Liver (tissue), 3 donors: Measurements from ENCODE around the gene DPF3.

Experiments
- EGR1 ChIP-seq, 2 donors: IDR thresholded peaks; 2 replicates each; pipeline ENCODE4 v1.6.1; 2016 to 2018; ENCODE audit warnings: antibody characterized with exemption in 2 of 2, low read depth in 2 of 2
- FOXA1 ChIP-seq: IDR thresholded peaks from 2 replicates; pipeline ENCODE4 v1.6.1; 2016; ENCODE audit warnings: antibody characterized with exemption
- GABPA ChIP-seq, 2 donors: IDR thresholded peaks in 1 of 2; conservative IDR thresholded peaks in 1 of 2; 2 replicates each; pipeline ENCODE4 v1.6.1; 2016; ENCODE audit warnings: antibody characterized with exemption in 2 of 2, mild to moderate bottlenecking in 1 of 2, moderate library complexity in 1 of 2
- HNF4A ChIP-seq, 2 donors: conservative IDR thresholded peaks; 2 replicates each; pipeline ENCODE4 v1.6.1; 2016; ENCODE audit warnings: antibody characterized with exemption in 2 of 2, mild to moderate bottlenecking in 2 of 2
- JUND ChIP-seq, 2 donors: IDR thresholded peaks; 2 replicates each; pipeline ENCODE4 v1.6.1; 2016; ENCODE audit warnings: antibody characterized with exemption in 2 of 2
- RAD21 ChIP-seq, 2 donors: IDR thresholded peaks; 2 replicates each; pipeline ENCODE4 v1.6.1; 2016; ENCODE audit warnings: antibody characterized with exemption in 2 of 2, mild to moderate bottlenecking in 2 of 2
- SP1 ChIP-seq: IDR thresholded peaks from 2 replicates; pipeline ENCODE4 v1.6.1; 2018; ENCODE audit warnings: antibody characterized with exemption, mild to moderate bottlenecking
- YY1 ChIP-seq: IDR thresholded peaks from 2 replicates; pipeline ENCODE4 v1.6.1; 2016; ENCODE audit warnings: antibody characterized with exemption, mild to moderate bottlenecking
- TF ChIP-seq, protein P1 (sequence below): fragments of 150-350 bp; IDR thresholded peaks from 2 replicates; pipeline ENCODE4 v1.5.1; 2017; ENCODE audit warnings: improper control_type of control experiment, low read depth, low read length; ENCODE audit not compliant: missing input control
- TF ChIP-seq, protein P2 (sequence below): IDR thresholded peaks from 2 replicates; pipeline ENCODE4 v1.6.1; 2016; ENCODE audit warnings: antibody characterized with exemption
- TF ChIP-seq, protein P3 (sequence below): IDR thresholded peaks from 2 replicates; pipeline ENCODE4 v1.6.1; 2016; ENCODE audit warnings: antibody characterized with exemption, mild to moderate bottlenecking
- TF ChIP-seq, protein P4 (sequence below): IDR thresholded peaks from 2 replicates; pipeline ENCODE4 v1.6.1; 2016; ENCODE audit warnings: antibody characterized with exemption
- TF ChIP-seq, protein P5 (sequence below): IDR thresholded peaks from 2 replicates; pipeline ENCODE4 v1.6.1; 2016; ENCODE audit warnings: antibody characterized with exemption
- donor health status: healthy.
- donor health status: healthy.

DNA sequence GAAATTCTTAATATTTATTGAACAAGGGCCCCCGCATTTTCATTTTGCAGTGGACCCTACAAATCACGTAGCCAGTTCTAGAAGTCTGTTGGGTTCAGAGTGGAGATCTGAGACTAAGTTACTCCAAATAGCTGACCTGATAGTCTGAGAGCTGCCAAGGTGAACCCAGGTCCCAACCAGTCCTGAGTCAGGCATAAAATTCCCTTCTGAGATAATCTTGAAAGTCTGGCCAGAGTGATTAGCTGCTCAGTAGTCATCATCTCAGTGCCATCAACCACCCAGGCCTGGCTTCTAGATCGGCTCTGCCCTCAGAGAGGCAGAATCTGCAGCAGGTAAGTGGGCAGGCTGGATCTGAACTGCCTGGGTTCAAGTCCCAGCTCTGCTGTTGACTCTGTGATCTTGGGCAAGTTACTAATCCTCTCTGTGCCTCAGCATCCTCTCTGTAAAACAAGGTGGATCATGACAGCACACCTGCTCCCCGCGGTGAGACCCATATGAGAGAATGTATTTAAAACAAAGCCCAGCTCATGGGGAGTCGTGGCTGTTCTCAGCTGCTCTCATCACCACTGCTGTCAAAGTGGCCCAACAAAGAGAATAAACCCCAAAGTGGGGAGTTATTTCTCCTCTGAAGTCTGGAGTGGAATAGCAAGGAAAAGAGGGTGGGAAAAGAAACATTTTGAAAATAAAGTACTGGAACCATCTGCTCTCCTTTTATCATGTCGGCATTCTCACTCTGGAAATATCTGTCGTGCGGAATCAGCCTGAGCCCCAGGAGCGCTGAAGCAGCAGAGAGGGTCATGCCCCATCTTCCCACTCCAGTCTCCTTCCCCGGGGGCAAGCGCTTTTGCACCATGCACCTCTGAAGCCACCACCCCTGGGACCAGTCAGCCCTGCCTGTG, 193.3 kb downstream of the DPF3 start:
- no peak for TF ChIP-seq YY1
- TF ChIP-seq, protein P1, sequence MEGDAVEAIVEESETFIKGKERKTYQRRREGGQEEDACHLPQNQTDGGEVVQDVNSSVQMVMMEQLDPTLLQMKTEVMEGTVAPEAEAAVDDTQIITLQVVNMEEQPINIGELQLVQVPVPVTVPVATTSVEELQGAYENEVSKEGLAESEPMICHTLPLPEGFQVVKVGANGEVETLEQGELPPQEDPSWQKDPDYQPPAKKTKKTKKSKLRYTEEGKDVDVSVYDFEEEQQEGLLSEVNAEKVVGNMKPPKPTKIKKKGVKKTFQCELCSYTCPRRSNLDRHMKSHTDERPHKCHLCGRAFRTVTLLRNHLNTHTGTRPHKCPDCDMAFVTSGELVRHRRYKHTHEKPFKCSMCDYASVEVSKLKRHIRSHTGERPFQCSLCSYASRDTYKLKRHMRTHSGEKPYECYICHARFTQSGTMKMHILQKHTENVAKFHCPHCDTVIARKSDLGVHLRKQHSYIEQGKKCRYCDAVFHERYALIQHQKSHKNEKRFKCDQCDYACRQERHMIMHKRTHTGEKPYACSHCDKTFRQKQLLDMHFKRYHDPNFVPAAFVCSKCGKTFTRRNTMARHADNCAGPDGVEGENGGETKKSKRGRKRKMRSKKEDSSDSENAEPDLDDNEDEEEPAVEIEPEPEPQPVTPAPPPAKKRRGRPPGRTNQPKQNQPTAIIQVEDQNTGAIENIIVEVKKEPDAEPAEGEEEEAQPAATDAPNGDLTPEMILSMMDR: no peak
- TF ChIP-seq FOXA1: no peak
- TF ChIP-seq EGR1 (IDR thresholded peaks at IDR 0.05; ENCODE audit: low read depth in 2 of 2): no peak
- TF ChIP-seq SP1: no peak
- TF ChIP-seq, protein P2, sequence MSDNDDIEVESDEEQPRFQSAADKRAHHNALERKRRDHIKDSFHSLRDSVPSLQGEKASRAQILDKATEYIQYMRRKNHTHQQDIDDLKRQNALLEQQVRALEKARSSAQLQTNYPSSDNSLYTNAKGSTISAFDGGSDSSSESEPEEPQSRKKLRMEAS: no peak
- TF ChIP-seq, protein P3, sequence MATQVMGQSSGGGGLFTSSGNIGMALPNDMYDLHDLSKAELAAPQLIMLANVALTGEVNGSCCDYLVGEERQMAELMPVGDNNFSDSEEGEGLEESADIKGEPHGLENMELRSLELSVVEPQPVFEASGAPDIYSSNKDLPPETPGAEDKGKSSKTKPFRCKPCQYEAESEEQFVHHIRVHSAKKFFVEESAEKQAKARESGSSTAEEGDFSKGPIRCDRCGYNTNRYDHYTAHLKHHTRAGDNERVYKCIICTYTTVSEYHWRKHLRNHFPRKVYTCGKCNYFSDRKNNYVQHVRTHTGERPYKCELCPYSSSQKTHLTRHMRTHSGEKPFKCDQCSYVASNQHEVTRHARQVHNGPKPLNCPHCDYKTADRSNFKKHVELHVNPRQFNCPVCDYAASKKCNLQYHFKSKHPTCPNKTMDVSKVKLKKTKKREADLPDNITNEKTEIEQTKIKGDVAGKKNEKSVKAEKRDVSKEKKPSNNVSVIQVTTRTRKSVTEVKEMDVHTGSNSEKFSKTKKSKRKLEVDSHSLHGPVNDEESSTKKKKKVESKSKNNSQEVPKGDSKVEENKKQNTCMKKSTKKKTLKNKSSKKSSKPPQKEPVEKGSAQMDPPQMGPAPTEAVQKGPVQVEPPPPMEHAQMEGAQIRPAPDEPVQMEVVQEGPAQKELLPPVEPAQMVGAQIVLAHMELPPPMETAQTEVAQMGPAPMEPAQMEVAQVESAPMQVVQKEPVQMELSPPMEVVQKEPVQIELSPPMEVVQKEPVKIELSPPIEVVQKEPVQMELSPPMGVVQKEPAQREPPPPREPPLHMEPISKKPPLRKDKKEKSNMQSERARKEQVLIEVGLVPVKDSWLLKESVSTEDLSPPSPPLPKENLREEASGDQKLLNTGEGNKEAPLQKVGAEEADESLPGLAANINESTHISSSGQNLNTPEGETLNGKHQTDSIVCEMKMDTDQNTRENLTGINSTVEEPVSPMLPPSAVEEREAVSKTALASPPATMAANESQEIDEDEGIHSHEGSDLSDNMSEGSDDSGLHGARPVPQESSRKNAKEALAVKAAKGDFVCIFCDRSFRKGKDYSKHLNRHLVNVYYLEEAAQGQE: no peak
- TF ChIP-seq, protein P4, sequence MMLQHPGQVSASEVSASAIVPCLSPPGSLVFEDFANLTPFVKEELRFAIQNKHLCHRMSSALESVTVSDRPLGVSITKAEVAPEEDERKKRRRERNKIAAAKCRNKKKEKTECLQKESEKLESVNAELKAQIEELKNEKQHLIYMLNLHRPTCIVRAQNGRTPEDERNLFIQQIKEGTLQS: no peak
- no peak for TF ChIP-seq RAD21 (IDR thresholded peaks at IDR 0.05)
- no peak for TF ChIP-seq HNF4A (conservative IDR thresholded peaks at IDR 0.05)
- TF ChIP-seq, protein P5, sequence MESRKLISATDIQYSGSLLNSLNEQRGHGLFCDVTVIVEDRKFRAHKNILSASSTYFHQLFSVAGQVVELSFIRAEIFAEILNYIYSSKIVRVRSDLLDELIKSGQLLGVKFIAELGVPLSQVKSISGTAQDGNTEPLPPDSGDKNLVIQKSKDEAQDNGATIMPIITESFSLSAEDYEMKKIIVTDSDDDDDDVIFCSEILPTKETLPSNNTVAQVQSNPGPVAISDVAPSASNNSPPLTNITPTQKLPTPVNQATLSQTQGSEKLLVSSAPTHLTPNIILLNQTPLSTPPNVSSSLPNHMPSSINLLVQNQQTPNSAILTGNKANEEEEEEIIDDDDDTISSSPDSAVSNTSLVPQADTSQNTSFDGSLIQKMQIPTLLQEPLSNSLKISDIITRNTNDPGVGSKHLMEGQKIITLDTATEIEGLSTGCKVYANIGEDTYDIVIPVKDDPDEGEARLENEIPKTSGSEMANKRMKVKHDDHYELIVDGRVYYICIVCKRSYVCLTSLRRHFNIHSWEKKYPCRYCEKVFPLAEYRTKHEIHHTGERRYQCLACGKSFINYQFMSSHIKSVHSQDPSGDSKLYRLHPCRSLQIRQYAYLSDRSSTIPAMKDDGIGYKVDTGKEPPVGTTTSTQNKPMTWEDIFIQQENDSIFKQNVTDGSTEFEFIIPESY: no peak
- TF ChIP-seq GABPA (IDR thresholded peaks at IDR 0.05 in 1 of 2, conservative IDR thresholded peaks at IDR 0.05 in 1 of 2): no peak
- TF ChIP-seq JUND (IDR thresholded peaks at IDR 0.05): no peak
